Heart left ventricle (tissue), 16 donors: ENCODE results near the gene HMGN2. TPM values are rescaled to one million over a fixed set of nuclear protein-coding genes. Genes with fewer than 3 reads are reported as not detected.

ENCODE experiments used
- ATAC-seq, 4 donors: fragments of 200-7000 bp; cut with Tn5 transposase; one replicate each; pipeline ENCODE4 v1.9.1; 2020 to 2022; ENCODE audit warnings: moderate library complexity in 4 of 4, mild to moderate bottlenecking in 3 of 4, moderate number of reproducible peaks in 1 of 4
- DNase-seq, 5 donors: peaks; one replicate each; pipeline ENCODE4 v3.0.0-alpha.2; 2020
- H3K27ac ChIP-seq, 12 donors: fragments of 200-600 bp; sonication (generic) in 4 of 12; one replicate each; pipeline versions ENCODE4 v1.5.0 to v1.8.0; 2016 to 2022; ENCODE audit warnings: mild to moderate bottlenecking in 2 of 12
- H3K27me3 ChIP-seq, 9 donors: fragments of 200-600 bp; sonication (generic) in 2 of 9; one replicate each; pipeline versions ENCODE4 v1.5.1 to v1.8.0; 2016 to 2022; ENCODE audit warnings: mild to moderate bottlenecking in 3 of 9
- H3K36me3 ChIP-seq, 9 donors: fragments of 200-600 bp; sonication (generic) in 2 of 9; one replicate each; pipeline versions ENCODE4 v1.5.0 to v1.8.0; 2018 to 2022; ENCODE audit warnings: mild to moderate bottlenecking in 2 of 9
- H3K4me1 ChIP-seq, 12 donors: fragments of 200-600 bp; sonication (generic) in 4 of 12; one replicate each; pipeline versions ENCODE4 v1.5.0 to v1.8.0; 2016 to 2022; ENCODE audit warnings: mild to moderate bottlenecking in 3 of 12
- H3K4me3 ChIP-seq, 12 donors: fragments of 200-600 bp; sonication (generic) in 4 of 12; one replicate each; pipeline versions ENCODE4 v1.5.0 to v1.8.0; 2017 to 2022; ENCODE audit warnings: mild to moderate bottlenecking in 9 of 12, moderate library complexity in 4 of 12
- H3K9me3 ChIP-seq, 12 donors: fragments of 200-600 bp; sonication (generic) in 4 of 12; one replicate each; pipeline versions ENCODE4 v1.5.0 to v1.8.0; 2016 to 2022; ENCODE audit warnings: mild to moderate bottlenecking in 1 of 12
- CTCF ChIP-seq, 12 donors: fragments of 200-600 bp; sonication (generic) in 4 of 12; IDR thresholded peaks; one replicate each; pipeline versions ENCODE4 v1.5.0 to v1.8.0; 2018 to 2022; ENCODE audit warnings: antibody characterized with exemption in 12 of 12, mild to moderate bottlenecking in 5 of 12
- POLR2A ChIP-seq, 2 donors: fragments of 450-650 bp; IDR thresholded peaks; one replicate each; pipeline ENCODE4 v1.6.1; 2017; ENCODE audit warnings: antibody characterized with exemption in 2 of 2, mild to moderate bottlenecking in 2 of 2, moderate library complexity in 2 of 2
- WGBS, 4 donors: extraction: QIAGEN DNeasy Blood & Tissue Kit in 2 of 4; methylation state at CpG; one replicate each; pipeline versions ENCODE4 v1.1.5 to v1.1.7; 2013 to 2018; 5-methylcytosine and 5-hydroxymethylcytosine counted together
- intact Hi-C, 10 donors: fragments of 100-400 bp; cut with DNase I; formaldehyde crosslinking; loops; one replicate each; pipeline versions ENCODE4 v1.11.1 to v1.14.2; 2022
- polyA plus RNA-seq, 2 donors: library from polyadenylated mRNA; stranded (reverse); fragments of 200-250 nt; gene quantifications; one replicate each; pipeline ENCODE4 v1.2.3, GENCODE V29; 2013
- total RNA-seq, 9 donors: library from RNA; depleted of rRNA in 2 of 9; stranded (reverse); fragments of >200 nt in 2 of 9; fragmentation: NEBNext Ultra II Directional in 3 of 9; extraction: Animal tissue kit (Norgen Biotek cat#: 25700) in 3 of 9; gene quantifications; one replicate each; pipeline versions ENCODE4 v1.1.0 to v1.2.4, GENCODE V29; 2016 to 2023
- donor health status: ischemic (EF 13 %, LVEDD 7.1; RV severe dilation, severe dysfunction).
- donor health status: healthy with polysubstance abuse.
- donor health status: DM: no; HTN: yes; CAD: no.
- donor health status: DM: no; HTN: no; CAD: no.
- donor health status: ischemic (EF 25% LVEDD 6.9; RV normal size, moderate dysfunction).
- donor health status: ischemic (EF 25% LVEDD 5.7; RV mildly dilated, moderate dysfunction).
- donor health status: healthy.
- donor health status: DM: yes; HTN: yes; CAD: no.
- donor health status: ischemic (EF 35%, LVEDD 5.7; RV mildly dilated, moderate dysfunction).
- donor health status: nonischemic (EF 11% LVEDD 7.7; RV severe dilation, severe dysfunction).
- donor health status: DM: yes; HTN: yes; CAD: no.
- donor health status: PGD.
- donor health status: ischemic (EF 29% LVEDD 5.4; RV normal size, mild dysfunction).
- donor health status: nonischemic (EF 23%, LVEDD 6.1; RV moderate dilation, normal function).

The HMGN2 gene
- total and polyA plus RNA-seq, 11 donors, result 66.3 to 256 (median 123) TPM

DNA sequence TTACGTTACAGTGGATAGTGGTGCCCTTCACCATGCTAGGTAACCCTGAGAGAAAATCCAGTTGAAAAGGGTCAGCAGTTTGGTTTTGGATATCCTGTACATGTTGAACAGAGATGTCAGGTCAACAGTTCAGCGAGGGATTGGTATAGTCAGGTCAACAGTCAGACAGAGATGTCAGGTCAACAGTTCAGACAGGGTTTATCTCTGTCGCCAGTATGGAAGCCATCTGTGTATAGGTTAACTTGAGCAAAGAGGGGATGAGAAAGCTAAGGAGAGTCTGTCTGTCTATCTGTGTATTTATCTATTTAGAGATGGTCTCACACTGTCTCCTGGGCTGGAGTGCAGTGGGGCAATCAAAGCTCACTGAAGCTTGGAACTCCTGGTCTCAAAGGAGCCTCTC is 22.4 kb upstream of the HMGN2 start:
- H3K27me3 ChIP-seq, result no peaks in the 10 kb centered on the region
- peaks cover 0 to 98% (median 93%) of the 10 kb centered on the region in 9 donors for H3K36me3 ChIP-seq
- DNase-seq (no peak), ATAC-seq (no peak)
- H3K27ac ChIP-seq, result no peak overlapping the region
- intact Hi-C loops, result no loop called here
- no peak overlapping the region for H3K4me3 ChIP-seq
- peaks cover 0 to 6% (median 0%) of the 10 kb centered on the region in 12 donors for H3K4me1 ChIP-seq
- H3K9me3 ChIP-seq, result no peaks in the 10 kb centered on the region
- 91 to 96% (median 93%) methylated on average over 3 of the region's 3 CpGs for WGBS, 4 donors
- TF ChIP-seq POLR2A (IDR thresholded peaks at IDR 0.05) (no peak), CTCF (IDR thresholded peaks at IDR 0.05) (no peak)

- Histone ChIP-seq H3K9me3 (no peaks in the 10 kb centered on the region), H3K4me1 (peaks cover 0 to 6% (median 0%) of the 10 kb centered on the region in 12 donors), H3K4me3 (no peak overlapping the region), H3K36me3 (peaks cover 0 to 99% (median 93%) of the 10 kb centered on the region in 9 donors), H3K27ac (peak overlapping the region in 1 of 12 donors; percentile 8), H3K27me3 (no peaks in the 10 kb centered on the region)
- TF ChIP-seq POLR2A (IDR thresholded peaks at IDR 0.05) (no peak), CTCF (IDR thresholded peaks at IDR 0.05) (no peak)
- WGBS, 4 donors, result 92 to 98% (median 95%) methylated on average over 3 of the region's 3 CpGs
- ATAC-seq, result no peak
- intact Hi-C loops, result no loop called here
- no peak for DNase-seq
These were observed 21.3 kb upstream of the HMGN2 start for GRCh38 chr1:26450908-26451307.

DNA sequence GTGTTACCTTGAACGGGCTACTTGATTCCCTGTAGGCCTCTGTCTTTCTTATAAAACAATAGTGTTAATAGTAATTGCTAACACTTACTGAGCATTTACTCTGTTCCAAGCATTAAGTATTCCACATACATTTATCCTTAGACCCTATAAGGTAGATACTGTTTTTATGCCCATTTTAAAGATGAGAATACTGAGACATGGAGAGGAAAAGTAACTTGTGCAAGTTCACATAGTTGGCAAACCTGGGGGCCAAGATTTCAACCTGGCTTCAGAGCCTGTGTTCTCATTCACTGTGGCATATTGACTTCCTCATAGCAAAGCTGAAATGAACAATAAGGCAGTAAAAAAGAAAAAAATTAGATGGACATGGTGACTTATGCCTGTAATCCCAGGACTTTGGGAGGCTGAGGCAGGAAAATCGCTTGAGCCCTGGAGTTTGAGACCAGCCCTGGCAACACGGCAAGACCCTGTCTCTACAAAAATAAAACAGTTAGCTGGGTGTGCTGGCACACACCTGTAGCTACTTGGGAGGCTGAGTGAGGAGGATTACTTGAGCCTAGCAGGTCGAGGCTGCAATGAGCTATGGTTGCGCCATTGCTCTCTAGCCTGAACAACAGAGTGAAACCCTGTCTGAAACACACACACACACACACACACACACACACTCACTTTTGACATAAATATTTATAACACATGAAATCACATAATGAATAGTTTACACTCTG is 19.6 kb upstream of the HMGN2 start:
- DNase-seq (no peak), ATAC-seq (no peak)
- H3K36me3 ChIP-seq, result peaks cover 0 to 93% (median 86%) of the 10 kb centered on the region in 9 donors
- H3K27me3 ChIP-seq, result no peaks in the 10 kb centered on the region
- no peak overlapping the region for H3K4me3 ChIP-seq
- intact Hi-C loops, result no loop called here
- no peak for TF ChIP-seq CTCF (IDR thresholded peaks at IDR 0.05)
- no peak for TF ChIP-seq POLR2A (IDR thresholded peaks at IDR 0.05)
- WGBS, 4 donors, result 95 to 97% (median 96%) methylated on average over 5 of the region's 5 CpGs
- no peaks in the 10 kb centered on the region for H3K9me3 ChIP-seq
- H3K27ac ChIP-seq, result no peak overlapping the region
- H3K4me1 ChIP-seq, result peaks cover 0 to 6% (median 0%) of the 10 kb centered on the region in 12 donors

GRCh38 chr1:26459148-26459547 is 13.1 kb upstream of the HMGN2 start:
- 47 to 62% (median 54%) methylated on average over 1 of the region's 1 CpG for WGBS, 4 donors
- Histone ChIP-seq H3K36me3 (peaks cover 0 to 95% (median 86%) of the 10 kb centered on the region in 9 donors), H3K4me1 (peaks cover 0 to 14% (median 0%) of the 10 kb centered on the region in 12 donors), H3K27me3 (no peaks in the 10 kb centered on the region), H3K9me3 (no peaks in the 10 kb centered on the region), H3K27ac (peak overlapping the region in 11 of 12 donors; percentile 3 to 79 (median 63)), H3K4me3 (no peak overlapping the region)
- no peak for TF ChIP-seq POLR2A (IDR thresholded peaks at IDR 0.05)
- TF ChIP-seq CTCF (IDR thresholded peaks at IDR 0.05), result no peak
- peak in 2 of 4 donors; percentile 17 to 20 for ATAC-seq
- DNase-seq, result no peak
- intact Hi-C loops, result no loop called here
